Endodermal cell (in vitro differentiated cells): Measurements from ENCODE around the gene C1QTNF9. TPM values are rescaled to one million over a fixed set of nuclear protein-coding genes. Genes with fewer than 3 reads are reported as not detected.

Experiments used
- DNase-seq: peaks from one replicate; pipeline ENCODE4 v3.0.0-alpha.2; 2017
- H3K27ac ChIP-seq: 2 replicates; pipeline ENCODE4 v1.5.1; 2013; ENCODE audit warnings: mild to moderate bottlenecking, low read depth, low read length, moderate library complexity
- H3K27me3 ChIP-seq: 2 replicates; pipeline ENCODE4 v1.6.1; 2013; ENCODE audit warnings: mild to moderate bottlenecking, low read length, moderate library complexity; ENCODE audit not compliant: insufficient read depth, control insufficient read depth, poor library complexity, severe bottlenecking
- H3K36me3 ChIP-seq: 2 replicates; pipeline ENCODE4 v1.7.0; 2013; ENCODE audit warnings: mild to moderate bottlenecking, low read length, moderate library complexity; ENCODE audit not compliant: control insufficient read depth, insufficient read depth
- H3K4me1 ChIP-seq: one replicate; pipeline ENCODE4 v1.7.0; 2013; ENCODE audit warnings: low read length; ENCODE audit not compliant: control insufficient read depth, insufficient read depth
- H3K4me3 ChIP-seq: 2 replicates; pipeline ENCODE4 v1.5.1; 2013; ENCODE audit warnings: mild to moderate bottlenecking, low read length, moderate library complexity
- H3K9ac ChIP-seq: 2 replicates; pipeline ENCODE4 v1.6.1; 2013; ENCODE audit warnings: mild to moderate bottlenecking, low read length, moderate library complexity; ENCODE audit not compliant: poor library complexity, severe bottlenecking; ENCODE audit errors: extremely low read depth
- H3K9me3 ChIP-seq: 2 replicates; pipeline ENCODE4 v1.6.1; 2013; ENCODE audit warnings: mild to moderate bottlenecking, low read length, moderate library complexity; ENCODE audit not compliant: control insufficient read depth
- H3K27ac Mint-ChIP-seq: 2 replicates; pipeline ENCODE4 v1.8.0; 2020; ENCODE audit warnings: mixed read lengths
- H3K27me3 Mint-ChIP-seq: 2 replicates; pipeline ENCODE4 v1.8.0; 2021; ENCODE audit warnings: mild to moderate bottlenecking, mixed read lengths; ENCODE audit not compliant: insufficient read depth
- H3K36me3 Mint-ChIP-seq: 2 replicates; pipeline ENCODE4 v1.8.0; 2020; ENCODE audit warnings: low read depth, mixed read lengths
- H3K4me1 Mint-ChIP-seq: 2 replicates; pipeline ENCODE4 v1.8.0; 2020; ENCODE audit warnings: mixed read lengths
- H3K4me3 Mint-ChIP-seq: 2 replicates; pipeline ENCODE4 v1.8.0; 2020; ENCODE audit warnings: mild to moderate bottlenecking, moderate library complexity, mixed read lengths
- H3K9me3 Mint-ChIP-seq: 2 replicates; pipeline ENCODE4 v1.8.0; 2020; ENCODE audit warnings: mild to moderate bottlenecking, mixed read lengths
- WGBS, 2 experiments: methylation state at CpG; one replicate each; pipeline versions ENCODE4 v1.1.5 to v1.1.7; 2013; ENCODE audit warnings: missing lambda C conversion rate in 2 of 2, mixed read lengths in 1 of 2; ENCODE audit not compliant: insufficient coverage in 1 of 2, insufficient read length in 1 of 2; 5-methylcytosine and 5-hydroxymethylcytosine counted together
- total RNA-seq, 2 donors: library from RNA; stranded (reverse); fragmentation: NEBNext Ultra II Directional in 1 of 2; extraction: Animal tissue kit (Norgen Biotek cat#: 25700) in 1 of 2; gene quantifications; 2 replicates in 1 of 2; 3 replicates in 1 of 2; pipeline ENCODE4 v1.2.1, GENCODE V29; 2021
- TF ChIP-seq, protein P1 (sequence below): fragments of 200-600 bp; sonication (generic); conservative IDR thresholded peaks from 2 replicates; pipeline ENCODE4 v1.5.0; 2021; ENCODE audit warnings: antibody characterized with exemption, mild to moderate bottlenecking

Gene C1QTNF9
- total RNA-seq, 2 donors from 2014 or later: not detected

- H3K36me3 ChIP-seq: no peaks in the 10 kb centered on the region
- peaks cover 11% of the 10 kb centered on the region for H3K27me3 Mint-ChIP-seq
- peak overlapping the region; percentile 42 for H3K4me3 Mint-ChIP-seq
Observed at GRCh38 chr13:24328145-24328544, 18.8 kb downstream of the C1QTNF9 start.

DNA sequence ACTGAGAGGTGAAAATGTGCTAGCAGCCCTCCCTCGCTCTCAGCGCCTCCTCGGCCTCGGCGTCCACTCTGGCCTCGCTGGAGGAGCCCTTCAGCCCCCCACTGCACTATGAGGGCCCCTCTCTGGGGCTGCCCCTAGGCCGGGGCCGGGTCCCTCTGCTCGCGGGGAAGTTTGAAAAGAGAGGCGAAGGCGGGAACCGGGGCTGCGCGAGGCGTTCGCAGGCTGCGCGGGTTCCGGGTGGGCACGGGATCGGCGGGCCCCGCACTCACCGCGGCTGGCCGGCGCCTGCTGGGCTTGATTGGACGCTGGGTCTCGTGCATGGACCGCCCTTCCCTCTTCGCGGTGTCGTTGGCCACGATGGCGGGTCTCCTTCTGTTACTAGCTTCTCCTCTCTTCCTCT lies 29.3 kb downstream of the C1QTNF9 start:
- Histone ChIP-seq H3K4me1 (no peaks in the 10 kb centered on the region), H3K27me3 (no peaks in the 10 kb centered on the region), H3K9me3 (no peaks in the 10 kb centered on the region), H3K27ac (no peak overlapping the region), H3K9ac (no peak overlapping the region), H3K4me3 (no peak overlapping the region), H3K36me3 (no peaks in the 10 kb centered on the region)
- DNase-seq: no peak
- Mint-ChIP-seq H3K27ac (no peak overlapping the region), H3K9me3 (peaks cover 5% of the 10 kb centered on the region), H3K27me3 (peaks cover 1% of the 10 kb centered on the region), H3K36me3 (no peaks in the 10 kb centered on the region), H3K4me1 (no peaks in the 10 kb centered on the region), H3K4me3 (no peak overlapping the region)
- 97 to 98% methylated on average over 9 to 36 of the region's 36 CpGs for WGBS, 2 experiments
- TF ChIP-seq, protein P1, sequence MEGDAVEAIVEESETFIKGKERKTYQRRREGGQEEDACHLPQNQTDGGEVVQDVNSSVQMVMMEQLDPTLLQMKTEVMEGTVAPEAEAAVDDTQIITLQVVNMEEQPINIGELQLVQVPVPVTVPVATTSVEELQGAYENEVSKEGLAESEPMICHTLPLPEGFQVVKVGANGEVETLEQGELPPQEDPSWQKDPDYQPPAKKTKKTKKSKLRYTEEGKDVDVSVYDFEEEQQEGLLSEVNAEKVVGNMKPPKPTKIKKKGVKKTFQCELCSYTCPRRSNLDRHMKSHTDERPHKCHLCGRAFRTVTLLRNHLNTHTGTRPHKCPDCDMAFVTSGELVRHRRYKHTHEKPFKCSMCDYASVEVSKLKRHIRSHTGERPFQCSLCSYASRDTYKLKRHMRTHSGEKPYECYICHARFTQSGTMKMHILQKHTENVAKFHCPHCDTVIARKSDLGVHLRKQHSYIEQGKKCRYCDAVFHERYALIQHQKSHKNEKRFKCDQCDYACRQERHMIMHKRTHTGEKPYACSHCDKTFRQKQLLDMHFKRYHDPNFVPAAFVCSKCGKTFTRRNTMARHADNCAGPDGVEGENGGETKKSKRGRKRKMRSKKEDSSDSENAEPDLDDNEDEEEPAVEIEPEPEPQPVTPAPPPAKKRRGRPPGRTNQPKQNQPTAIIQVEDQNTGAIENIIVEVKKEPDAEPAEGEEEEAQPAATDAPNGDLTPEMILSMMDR: no peak

More at GRCh38 chr13:24328145-24328544, 18.8 kb downstream of the C1QTNF9 start:
- H3K4me1 Mint-ChIP-seq: no peaks in the 10 kb centered on the region
- Histone ChIP-seq H3K9ac (no peak overlapping the region), H3K9me3 (no peaks in the 10 kb centered on the region), H3K4me3 (no peak overlapping the region), H3K27ac (no peak overlapping the region), H3K4me1 (no peaks in the 10 kb centered on the region), H3K27me3 (no peaks in the 10 kb centered on the region)
- TF ChIP-seq, protein P1: no peak
- no peak overlapping the region for H3K27ac Mint-ChIP-seq
- 36 to 53% methylated on average over 18 to 37 of the region's 38 CpGs for WGBS, 2 experiments
- no peak for DNase-seq
- no peaks in the 10 kb centered on the region for H3K9me3 Mint-ChIP-seq
- no peaks in the 10 kb centered on the region for H3K36me3 Mint-ChIP-seq

GRCh38 chr13:24339937-24340607 lies 30.7 kb downstream of the C1QTNF9 start:
- Histone ChIP-seq H3K36me3 (no peaks in the 10 kb centered on the region), H3K27me3 (no peaks in the 10 kb centered on the region), H3K9ac (no peak overlapping the region), H3K9me3 (no peaks in the 10 kb centered on the region), H3K27ac (no peak overlapping the region), H3K4me1 (no peaks in the 10 kb centered on the region), H3K4me3 (no peak overlapping the region)
- Mint-ChIP-seq H3K36me3 (no peaks in the 10 kb centered on the region), H3K4me1 (no peaks in the 10 kb centered on the region), H3K4me3 (no peak overlapping the region), H3K9me3 (peaks cover 5% of the 10 kb centered on the region), H3K27ac (no peak overlapping the region), H3K27me3 (no peaks in the 10 kb centered on the region)
- TF ChIP-seq, protein P1: no peak
- no peak for DNase-seq
- 92 to 98% methylated on average over 7 to 22 of the region's 35 CpGs for WGBS, 2 experiments
